ENCODE results near the gene RNF220. TPM values are rescaled to one million over a fixed set of nuclear protein-coding genes. Genes with fewer than 3 reads are reported as not detected.

Gene RNF220
- total and polyA plus RNA-seq, 2 of the 13 experiments (the other 11 are each of a cell fraction or from before 2014, with no cell fraction given) = 48.2 to 72.1 TPM

GRCh38 chr1:44431861-44432260 lies 26.8 kb downstream of the RNF220 start:
- TF ChIP-seq HMGA1 (CRISPR knock-in tag; conservative IDR thresholded peaks at IDR 0.05) (no peak), IRX3 (CRISPR knock-in tag; IDR thresholded peaks at IDR 0.05; ENCODE audit: borderline replicate concordance, low read depth) (no peak), SYNCRIP (IDR thresholded peaks at IDR 0.05; ENCODE audit: insufficient read depth, low read depth, low read length) (no peak), DR1 (CRISPR knock-in tag; IDR thresholded peaks at IDR 0.05) (no peak), TEF (CRISPR knock-in tag; IDR thresholded peaks at IDR 0.05) (no peak), ZXDC (CRISPR knock-in tag; IDR thresholded peaks at IDR 0.05) (no peak), MXI1 (IDR thresholded peaks at IDR 0.05; ENCODE audit: borderline replicate concordance, low read depth, low read length) (no peak), GMEB1 (CRISPR knock-in tag; IDR thresholded peaks at IDR 0.05; ENCODE audit: borderline replicate concordance) (no peak), ATF7 (IDR thresholded peaks at IDR 0.05) (no peak), ATF7 (CRISPR knock-in tag; IDR thresholded peaks at IDR 0.05) (no peak), HES4 (CRISPR knock-in tag; IDR thresholded peaks at IDR 0.05; ENCODE audit: borderline replicate concordance) (no peak), BRD4 (CRISPR knock-in tag; IDR thresholded peaks at IDR 0.05) (no peak), ZFY (CRISPR knock-in tag; IDR thresholded peaks at IDR 0.05) (no peak), RBFOX2 (IDR thresholded peaks at IDR 0.05; ENCODE audit: low read depth, low read length) (no peak), CSRNP1 (CRISPR knock-in tag; IDR thresholded peaks at IDR 0.05) (no peak)
- Histone ChIP-seq H3K9me3 (ENCODE audit: low read length) (no peaks in the 10 kb centered on the region), H3K79me2 (ENCODE audit: insufficient read depth, low read length) (no peaks in the 10 kb centered on the region), H3K27me3 (ENCODE audit: control insufficient read depth in 1 of 2, insufficient read depth in 2 of 2, low read length in 2 of 2) (no peaks in the 10 kb centered on the region), H3K4me2 (ENCODE audit: low read depth, low read length) (no peak overlapping the region), H3K36me3 (replicated peaks in 1 of 2; ENCODE audit: control insufficient read depth in 1 of 2, insufficient read depth in 2 of 2, low read length in 2 of 2) (no peaks in the 10 kb centered on the region; a peak in 1 of 5 replicates), H4K20me1 (ENCODE audit: insufficient read depth, low read length) (0 out of 2 replicates have a peak, but pooled peaks cover 5% of the 10 kb centered on the region), H2AFZ (ENCODE audit: low read length) (no peak overlapping the region), H3K4me3 (replicated peaks in 1 of 3; ENCODE audit: insufficient read depth in 1 of 3, low read depth in 2 of 3, low read length in 3 of 3) (no peak overlapping the region), H3K4me1 (ENCODE audit: insufficient read depth, low read length) (0 out of 2 replicates have a peak, but pooled peaks cover 4% of the 10 kb centered on the region), H3K9ac (ENCODE audit: insufficient read depth, low read depth, low read length) (no peak overlapping the region), H3K27ac (ENCODE audit: extremely low read length, insufficient read depth, low read length) (no peak overlapping the region)
- CTCF ChIA-PET (ENCODE audit: low intra/inter-chr PET ratio, low total read pairs) = no interaction called here
- DNase-seq (ENCODE audit: low spot score) (no peak), FAIRE-seq (no peak), ATAC-seq (no peak)
- POLR2A ChIA-PET = no interaction called here
- intact Hi-C loops (cut with micrococcal nuclease; ENCODE audit: unreplicated experiment) = no loop called here
- WGBS (ENCODE audit: low lambda C conversion rate) = 85% methylated on average over 2 of the region's 2 CpGs
- BruUV-seq (replicated peaks) = no TSS peak
- in situ Hi-C loops (cut with HindIII; ENCODE audit: extremely low pct_ligation_motif_present, low pct_unique_long_range_greater_than_20kb) = no loop called here
